ENCODE results near the gene PGS1.

DNA sequence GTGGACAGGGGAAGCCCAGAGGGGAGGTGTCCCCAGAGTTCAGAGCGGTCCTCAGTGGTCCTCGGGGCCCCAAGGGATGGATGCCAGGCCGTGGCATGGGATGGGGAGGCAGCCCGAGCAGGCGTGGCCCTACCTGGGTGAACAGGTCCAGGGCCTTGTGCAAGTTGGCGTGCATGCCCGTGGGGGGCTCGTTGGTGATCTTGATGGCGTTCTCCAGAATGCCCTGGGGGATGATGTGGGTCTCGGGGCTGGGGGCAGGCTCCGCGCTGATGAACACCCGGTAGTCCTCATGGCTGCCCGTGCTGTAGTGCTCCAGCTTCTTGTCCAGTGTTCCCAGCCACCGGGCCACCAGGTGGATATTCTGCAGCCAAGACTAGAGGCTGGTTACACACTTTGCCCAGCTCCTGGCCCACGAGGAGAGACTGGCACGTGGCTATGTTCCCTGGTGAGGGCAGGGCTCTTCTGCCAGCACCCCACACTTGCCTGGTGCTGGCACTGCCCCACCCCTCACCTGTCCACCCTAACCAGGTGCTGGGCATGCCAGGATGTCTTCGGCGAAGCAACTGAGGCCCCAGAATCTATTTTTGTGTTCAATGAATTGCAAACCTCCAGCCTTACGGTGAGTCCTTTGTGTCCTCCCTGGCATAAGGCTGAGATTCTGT is 59.2 kb downstream of the PGS1 start:
- TF ChIP-seq, protein P1, sequence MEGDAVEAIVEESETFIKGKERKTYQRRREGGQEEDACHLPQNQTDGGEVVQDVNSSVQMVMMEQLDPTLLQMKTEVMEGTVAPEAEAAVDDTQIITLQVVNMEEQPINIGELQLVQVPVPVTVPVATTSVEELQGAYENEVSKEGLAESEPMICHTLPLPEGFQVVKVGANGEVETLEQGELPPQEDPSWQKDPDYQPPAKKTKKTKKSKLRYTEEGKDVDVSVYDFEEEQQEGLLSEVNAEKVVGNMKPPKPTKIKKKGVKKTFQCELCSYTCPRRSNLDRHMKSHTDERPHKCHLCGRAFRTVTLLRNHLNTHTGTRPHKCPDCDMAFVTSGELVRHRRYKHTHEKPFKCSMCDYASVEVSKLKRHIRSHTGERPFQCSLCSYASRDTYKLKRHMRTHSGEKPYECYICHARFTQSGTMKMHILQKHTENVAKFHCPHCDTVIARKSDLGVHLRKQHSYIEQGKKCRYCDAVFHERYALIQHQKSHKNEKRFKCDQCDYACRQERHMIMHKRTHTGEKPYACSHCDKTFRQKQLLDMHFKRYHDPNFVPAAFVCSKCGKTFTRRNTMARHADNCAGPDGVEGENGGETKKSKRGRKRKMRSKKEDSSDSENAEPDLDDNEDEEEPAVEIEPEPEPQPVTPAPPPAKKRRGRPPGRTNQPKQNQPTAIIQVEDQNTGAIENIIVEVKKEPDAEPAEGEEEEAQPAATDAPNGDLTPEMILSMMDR (IDR thresholded peaks at IDR 0.05; ENCODE audit: low read depth, low read length): no peak
- TF ChIP-seq POLR2A (IDR thresholded peaks at IDR 0.05; ENCODE audit: extremely low read depth, insufficient read length) (no peak), MYC (IDR thresholded peaks at IDR 0.05; ENCODE audit: low read depth, low read length) (no peak)
- TF ChIP-seq, protein P2, sequence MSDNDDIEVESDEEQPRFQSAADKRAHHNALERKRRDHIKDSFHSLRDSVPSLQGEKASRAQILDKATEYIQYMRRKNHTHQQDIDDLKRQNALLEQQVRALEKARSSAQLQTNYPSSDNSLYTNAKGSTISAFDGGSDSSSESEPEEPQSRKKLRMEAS (IDR thresholded peaks at IDR 0.05; ENCODE audit: low read depth, low read length): no peak
